Natural killer cell (primary cell): Measurements from ENCODE around the gene OR9G4. TPM values are rescaled to one million over a fixed set of nuclear protein-coding genes. Genes with fewer than 3 reads are reported as not detected.

Experiments
- ATAC-seq, 3 donors: fragments of 150-1000 bp in 2 of 3; fragments of 200-7000 bp in 1 of 3; cut with Tn5 transposase; 1 replicate in 1 of 3; 2 replicates in 2 of 3; pipeline ENCODE4 v1.10.0; 2021; ENCODE audit warnings: mild to moderate bottlenecking in 2 of 3, moderate library complexity in 2 of 3
- DNase-seq, 2 donors: peaks; one replicate each; pipeline versions ENCODE4 v3.0.0 to v3.0.0-alpha.2; 2013 to 2021; ENCODE audit warnings: mixed read lengths in 1 of 2
- H3K27ac ChIP-seq: one replicate; pipeline ENCODE4 v1.5.1; 2013; ENCODE audit warnings: mild to moderate bottlenecking, low read length
- H3K27me3 ChIP-seq: one replicate; pipeline ENCODE4 v1.6.1; 2013; ENCODE audit warnings: low read length; ENCODE audit not compliant: control insufficient read depth, insufficient read depth
- H3K36me3 ChIP-seq: one replicate; pipeline ENCODE4 v1.6.1; 2013; ENCODE audit warnings: low read length; ENCODE audit not compliant: control insufficient read depth, insufficient read depth
- H3K4me1 ChIP-seq: one replicate; pipeline ENCODE4 v1.6.1; 2013; ENCODE audit warnings: low read length; ENCODE audit not compliant: control insufficient read depth, insufficient read depth
- H3K4me3 ChIP-seq: one replicate; pipeline ENCODE4 v1.5.1; 2013; ENCODE audit warnings: low read length
- H3K9me3 ChIP-seq: one replicate; pipeline ENCODE4 v1.6.1; 2013; ENCODE audit warnings: low read length; ENCODE audit not compliant: control insufficient read depth, insufficient read depth
- H3K27ac Mint-ChIP-seq, 2 donors: one replicate each; pipeline ENCODE4 v1.8.0; 2022; ENCODE audit warnings: mild to moderate bottlenecking in 2 of 2, mixed read lengths in 2 of 2, moderate library complexity in 1 of 2
- H3K27me3 Mint-ChIP-seq, 2 donors: one replicate each; pipeline ENCODE4 v1.8.0; 2022; ENCODE audit warnings: low read depth in 2 of 2, mixed read lengths in 2 of 2
- H3K36me3 Mint-ChIP-seq: one replicate; pipeline ENCODE4 v1.8.0; 2022; ENCODE audit warnings: mixed read lengths
- H3K4me1 Mint-ChIP-seq, 2 donors: one replicate each; pipeline ENCODE4 v1.8.0; 2022; ENCODE audit warnings: mixed read lengths in 2 of 2
- H3K4me3 Mint-ChIP-seq: one replicate; pipeline ENCODE4 v1.8.0; 2022; ENCODE audit warnings: mild to moderate bottlenecking, moderate library complexity, mixed read lengths
- H3K9me3 Mint-ChIP-seq, 2 donors: one replicate each; pipeline ENCODE4 v1.8.0; 2022; ENCODE audit warnings: mixed read lengths in 2 of 2
- WGBS: methylation state at CpG from one replicate; pipeline ENCODE4 v1.1.7; 2013; ENCODE audit warnings: missing lambda C conversion rate; ENCODE audit not compliant: insufficient coverage; 5-methylcytosine and 5-hydroxymethylcytosine counted together
- intact Hi-C: fragments of 100-400 bp; cut with micrococcal nuclease; formaldehyde crosslinking; loops from one replicate; pipeline ENCODE4 v1.14.2; 2022
- total RNA-seq, 4 donors: library from RNA; stranded (reverse); fragments of 120-200 nt in 1 of 4; gene quantifications; one replicate each; pipeline versions ENCODE4 v1.2.3 to v1.2.4, GENCODE V29; 2013 to 2022
- TF ChIP-seq, protein P1 (sequence below): fragments of 200-600 bp; IDR thresholded peaks from one replicate; pipeline ENCODE4 v1.8.0; 2022; ENCODE audit warnings: antibody characterized with exemption

OR9G4 gene
- total RNA-seq: not detected
- not detected for total RNA-seq (2013)

DNA sequence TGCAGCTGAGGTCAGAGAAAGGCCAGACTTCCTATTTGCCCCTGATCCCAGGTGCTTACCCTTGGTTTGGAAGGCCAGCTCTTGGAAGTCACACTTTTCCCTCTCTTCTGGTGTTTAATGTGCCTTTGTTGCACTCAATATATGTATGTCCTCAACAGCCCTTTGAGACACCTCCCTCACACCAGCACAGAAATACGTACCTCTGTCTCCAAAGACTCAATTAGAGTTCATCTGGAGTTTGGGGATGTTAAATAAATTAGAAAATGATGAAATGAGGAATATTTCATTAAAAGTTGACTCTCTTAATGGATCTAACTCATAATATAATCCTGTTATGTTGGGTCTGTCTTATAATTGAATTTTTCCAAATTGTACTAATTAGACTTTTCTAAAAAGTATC is at the start of gene OR9G4:
OR9G4 (minus strand) TSS at position 101 of the 400 bp plus-strand sequence. CDS start 4,931 bp downstream, outside the sequence.
- TF ChIP-seq, protein P1, sequence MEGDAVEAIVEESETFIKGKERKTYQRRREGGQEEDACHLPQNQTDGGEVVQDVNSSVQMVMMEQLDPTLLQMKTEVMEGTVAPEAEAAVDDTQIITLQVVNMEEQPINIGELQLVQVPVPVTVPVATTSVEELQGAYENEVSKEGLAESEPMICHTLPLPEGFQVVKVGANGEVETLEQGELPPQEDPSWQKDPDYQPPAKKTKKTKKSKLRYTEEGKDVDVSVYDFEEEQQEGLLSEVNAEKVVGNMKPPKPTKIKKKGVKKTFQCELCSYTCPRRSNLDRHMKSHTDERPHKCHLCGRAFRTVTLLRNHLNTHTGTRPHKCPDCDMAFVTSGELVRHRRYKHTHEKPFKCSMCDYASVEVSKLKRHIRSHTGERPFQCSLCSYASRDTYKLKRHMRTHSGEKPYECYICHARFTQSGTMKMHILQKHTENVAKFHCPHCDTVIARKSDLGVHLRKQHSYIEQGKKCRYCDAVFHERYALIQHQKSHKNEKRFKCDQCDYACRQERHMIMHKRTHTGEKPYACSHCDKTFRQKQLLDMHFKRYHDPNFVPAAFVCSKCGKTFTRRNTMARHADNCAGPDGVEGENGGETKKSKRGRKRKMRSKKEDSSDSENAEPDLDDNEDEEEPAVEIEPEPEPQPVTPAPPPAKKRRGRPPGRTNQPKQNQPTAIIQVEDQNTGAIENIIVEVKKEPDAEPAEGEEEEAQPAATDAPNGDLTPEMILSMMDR: no peak
- H3K4me1 Mint-ChIP-seq: no peaks in the 10 kb centered on the region
- no peaks in the 10 kb centered on the region for H3K27me3 Mint-ChIP-seq
- peaks cover 10% of the 10 kb centered on the region in 2 donors for H3K9me3 Mint-ChIP-seq
- no peaks in the 10 kb centered on the region for H3K9me3 ChIP-seq
- H3K4me3 Mint-ChIP-seq: no peak within 1 kb of the TSS
- intact Hi-C loops: no loop called here
- H3K27ac Mint-ChIP-seq: no peak within 1 kb of the TSS
- H3K36me3 ChIP-seq: no peaks in the 10 kb centered on the region
- H3K4me1 ChIP-seq: no peaks in the 10 kb centered on the region
- H3K27me3 ChIP-seq: no peaks in the 10 kb centered on the region
- ATAC-seq (no peak), DNase-seq (no peak)
- no CpG with 5 or more reads among the region's 1 CpG for WGBS
- H3K36me3 Mint-ChIP-seq: no peaks in the 10 kb centered on the region
- no peak within 1 kb of the TSS for H3K4me3 ChIP-seq
- no peak within 1 kb of the TSS for H3K27ac ChIP-seq

DNA sequence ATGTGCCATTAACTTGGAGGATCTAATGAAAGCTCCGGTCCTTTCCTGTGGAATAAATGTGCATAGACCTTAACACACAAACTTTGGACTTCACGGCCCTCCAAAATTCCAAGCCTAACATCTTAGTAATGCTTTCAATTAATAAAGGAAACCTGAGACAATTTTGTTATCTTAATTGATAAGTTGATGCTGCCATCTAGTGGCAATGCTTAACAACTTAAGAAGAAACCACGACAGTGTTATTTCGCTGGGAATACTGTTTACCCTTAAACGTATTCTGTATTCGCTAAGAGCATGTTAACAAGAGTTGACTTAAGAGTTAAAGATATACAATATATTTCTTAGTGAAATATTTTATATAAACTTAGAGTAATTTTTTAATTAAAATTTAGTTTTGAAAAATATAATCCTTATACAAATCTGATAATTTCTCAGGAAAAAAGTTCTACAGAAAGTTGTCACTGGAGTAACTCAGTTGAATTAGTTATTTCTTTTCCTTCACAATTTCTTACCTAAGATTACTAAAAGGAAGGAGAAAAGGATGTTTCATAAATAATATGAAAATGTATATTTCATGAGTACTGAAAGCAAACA is 35.0 kb upstream of the OR9G4 start:
- intact Hi-C loops: no loop called here
- WGBS: 29% methylated on average over 1 of the region's 6 CpGs

DNA sequence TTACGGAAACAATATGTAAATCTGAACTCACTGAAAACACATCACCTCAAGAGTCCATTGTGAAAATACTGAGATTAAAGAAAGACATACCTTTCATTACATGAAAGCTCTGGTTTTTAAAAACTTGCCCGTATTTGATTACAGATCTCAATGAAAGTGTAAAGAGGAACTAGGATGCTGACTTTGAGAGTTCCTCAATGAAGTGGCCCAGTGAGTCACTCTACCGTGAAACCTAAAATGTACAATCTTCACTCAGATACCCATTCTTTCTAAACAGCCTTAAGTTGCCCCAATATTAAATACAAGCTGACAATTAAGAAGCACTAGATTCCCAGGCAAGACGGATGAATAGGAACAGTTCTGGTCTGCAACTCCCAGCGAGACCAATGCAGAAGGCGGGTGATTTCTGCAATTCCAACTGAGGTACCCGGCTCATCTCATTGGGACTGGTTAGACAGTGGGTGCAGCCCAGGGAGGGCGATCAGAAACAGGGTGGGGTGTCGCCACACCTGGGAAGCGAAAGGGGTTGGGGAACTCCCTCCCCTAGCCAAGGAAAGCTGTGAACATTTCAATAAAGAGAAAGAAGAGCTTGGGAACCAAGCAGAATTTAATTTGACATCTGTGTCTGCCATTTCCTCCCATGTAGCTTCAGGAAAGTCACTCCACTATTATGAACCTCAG is 33.8 kb upstream of the OR9G4 start:
- H3K36me3 Mint-ChIP-seq: no peaks in the 10 kb centered on the region
- H3K4me1 Mint-ChIP-seq: no peaks in the 10 kb centered on the region
- peaks cover 0 to 2% of the 10 kb centered on the region in 2 donors for H3K9me3 Mint-ChIP-seq
- H3K9me3 ChIP-seq: no peaks in the 10 kb centered on the region
- no peak overlapping the region for H3K27ac ChIP-seq
- intact Hi-C loops: no loop called here
- no peak overlapping the region for H3K4me3 Mint-ChIP-seq
- no peak overlapping the region for H3K4me3 ChIP-seq
- 86% methylated on average over 8 of the region's 10 CpGs for WGBS
- H3K27me3 ChIP-seq: no peaks in the 10 kb centered on the region
- TF ChIP-seq, protein P1: no peak
- DNase-seq (no peak), ATAC-seq (no peak)
- H3K36me3 ChIP-seq: no peaks in the 10 kb centered on the region
- H3K27me3 Mint-ChIP-seq: no peaks in the 10 kb centered on the region
- no peak overlapping the region for H3K27ac Mint-ChIP-seq
- no peaks in the 10 kb centered on the region for H3K4me1 ChIP-seq

More for the DNA sequence above, 35.0 kb upstream of the OR9G4 start:
- Histone ChIP-seq H3K4me3 (no peak overlapping the region), H3K36me3 (no peaks in the 10 kb centered on the region), H3K9me3 (no peaks in the 10 kb centered on the region), H3K27me3 (no peaks in the 10 kb centered on the region), H3K27ac (no peak overlapping the region), H3K4me1 (no peaks in the 10 kb centered on the region)
- ATAC-seq (no peak), DNase-seq (peak in 1 of 2 donors; percentile 40)
- TF ChIP-seq, protein P1: peak; percentile 29
- Mint-ChIP-seq H3K4me3 (no peak overlapping the region), H3K4me1 (no peaks in the 10 kb centered on the region), H3K27ac (no peak overlapping the region), H3K27me3 (no peaks in the 10 kb centered on the region), H3K9me3 (no peaks in the 10 kb centered on the region), H3K36me3 (no peaks in the 10 kb centered on the region)
